Fibroblast of skin of right biceps (primary cell): ENCODE data around the gene PSD4.
A peak's percentile ranks its signal among the peaks of the same experiment; 100 is the strongest.

ENCODE experiments used
- DNase-seq: peaks from one replicate; pipeline ENCODE4 v3.0.0-alpha.2; 2013

PSD4 gene

DNA sequence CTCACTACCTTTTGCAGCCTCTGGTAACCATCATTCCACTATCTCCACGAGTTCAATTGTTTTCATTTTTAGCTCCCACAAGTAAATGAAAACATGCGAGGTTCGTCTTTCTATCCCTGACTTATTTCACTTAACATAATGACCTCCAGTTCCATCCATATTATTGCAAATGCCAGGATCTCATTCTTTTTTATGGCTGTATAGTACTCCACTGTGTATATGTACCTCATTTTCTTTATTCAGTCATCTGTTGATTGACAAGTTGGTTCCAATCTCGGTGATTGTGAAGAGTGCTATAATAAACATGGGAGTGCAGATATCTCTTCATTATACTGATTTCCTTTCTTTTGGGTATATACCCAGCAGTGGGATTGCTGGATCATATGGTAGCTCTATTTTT, 29.5 kb upstream of the PSD4 start:
- DNase-seq: no peak

DNA sequence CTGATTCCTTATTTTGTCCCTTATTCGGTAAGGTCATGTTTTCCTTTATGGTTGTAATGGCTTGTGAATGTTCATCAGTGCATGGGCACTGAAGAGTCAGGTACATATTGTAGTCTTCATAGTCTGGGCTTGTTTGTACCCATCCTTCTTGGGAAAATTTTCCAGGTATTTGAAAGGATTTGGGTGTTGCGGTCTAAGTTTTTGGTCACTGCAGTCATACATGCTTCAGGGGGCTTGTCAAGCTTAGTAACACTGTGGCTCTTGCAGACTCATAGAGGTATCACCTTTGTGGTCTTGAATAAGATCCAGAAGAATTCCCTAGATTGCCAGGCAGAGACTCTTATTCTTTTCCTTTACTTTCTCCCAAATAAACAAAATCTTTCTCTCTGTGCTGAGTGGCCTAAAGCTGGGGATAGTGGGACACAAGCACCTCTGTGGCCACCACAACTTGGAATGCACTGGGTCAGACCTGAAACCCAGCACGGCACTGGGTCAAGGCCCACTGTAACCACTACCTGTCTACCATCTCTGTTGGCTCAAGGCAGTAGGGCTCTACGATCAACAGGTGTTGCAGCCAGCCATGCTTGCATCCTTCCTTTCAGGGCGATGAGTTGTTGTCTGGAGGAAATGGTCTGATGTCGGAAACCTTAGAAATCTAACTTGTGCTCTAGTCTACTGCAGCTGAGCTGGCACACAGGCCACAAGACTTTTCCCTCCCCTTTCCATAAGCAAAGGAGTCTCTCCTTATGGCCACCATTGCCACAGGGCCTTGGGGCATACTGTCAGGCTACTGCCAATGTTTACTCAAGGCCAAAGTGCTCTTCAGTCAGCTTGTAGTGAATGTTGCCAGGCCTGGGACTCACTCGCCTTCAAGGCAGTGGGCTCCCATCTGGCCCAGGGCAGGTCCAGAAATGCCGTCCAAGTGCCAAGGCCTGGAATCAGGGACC, 24.9 kb upstream of the PSD4 start:
- no peak for DNase-seq

DNA sequence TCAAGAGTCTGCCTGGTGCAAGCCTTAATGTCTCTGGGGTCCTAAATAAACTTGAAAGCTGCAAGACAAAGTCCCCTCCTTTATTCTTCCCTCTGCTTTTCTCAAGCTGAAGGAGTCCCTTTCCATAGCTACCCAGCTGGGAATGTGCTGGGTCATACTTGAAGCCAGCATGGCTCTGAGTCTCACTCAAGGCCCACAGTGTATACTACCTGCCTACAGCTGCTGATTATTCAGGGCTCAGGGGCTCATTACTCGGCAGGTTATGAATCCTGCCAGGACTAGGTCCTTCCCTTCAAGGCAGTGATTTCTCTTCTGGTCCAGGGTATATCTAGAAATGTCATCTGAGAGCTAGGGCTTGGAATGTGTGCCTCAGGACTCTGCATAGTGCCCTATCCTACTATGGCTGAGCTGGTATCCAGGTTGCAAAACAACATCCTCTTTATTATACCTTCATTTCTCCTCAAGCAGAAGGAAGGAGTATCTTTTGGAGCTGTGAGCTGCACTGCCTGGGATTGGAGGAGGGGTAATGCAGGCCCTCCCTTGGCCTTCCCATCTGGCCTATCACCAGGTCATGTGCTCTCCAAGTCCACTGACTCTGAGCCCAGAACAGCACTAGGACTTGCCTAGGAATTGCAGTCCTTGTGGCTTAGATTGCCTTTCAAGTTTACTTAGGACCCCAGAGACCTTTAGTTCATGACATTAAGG, 24.1 kb upstream of the PSD4 start:
- DNase-seq: no peak

DNA sequence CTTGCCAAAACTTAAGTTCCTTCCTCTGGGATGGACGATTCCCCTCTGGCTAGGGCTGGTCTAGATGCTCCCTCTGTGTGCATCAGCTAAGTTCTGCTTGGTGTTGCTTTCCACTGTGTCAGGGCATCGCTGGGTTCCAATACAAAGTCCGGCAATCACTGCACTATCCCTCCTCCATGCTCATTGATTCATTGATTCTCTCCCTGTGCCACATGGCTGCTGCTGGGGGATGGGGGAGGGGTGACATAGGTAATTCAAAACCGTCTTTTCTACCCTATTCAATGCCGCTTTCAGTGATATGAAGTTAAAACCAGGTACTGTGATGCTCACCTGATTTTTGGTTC, 23.5 kb upstream of the PSD4 start:
- DNase-seq: no peak

DNA sequence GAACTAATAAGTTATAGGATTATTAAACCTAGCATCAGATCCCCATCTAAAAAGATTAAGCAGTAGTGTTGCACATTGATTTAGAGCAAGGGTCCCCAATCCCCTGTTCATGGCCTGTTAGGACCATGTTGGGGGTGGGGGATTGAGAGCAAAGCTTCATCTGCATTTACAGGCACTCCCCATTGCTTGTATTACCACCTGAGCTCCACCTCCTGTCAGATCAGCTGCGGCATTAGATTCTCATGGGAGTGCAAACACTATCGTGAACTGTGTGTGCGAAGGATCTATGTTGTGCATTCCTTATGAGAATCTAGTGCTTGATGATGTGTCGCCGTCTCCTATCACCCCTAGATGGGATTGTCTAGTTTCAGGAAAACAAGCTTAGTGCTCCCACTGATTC, 18.4 kb upstream of the PSD4 start:
- DNase-seq: no peak

DNA sequence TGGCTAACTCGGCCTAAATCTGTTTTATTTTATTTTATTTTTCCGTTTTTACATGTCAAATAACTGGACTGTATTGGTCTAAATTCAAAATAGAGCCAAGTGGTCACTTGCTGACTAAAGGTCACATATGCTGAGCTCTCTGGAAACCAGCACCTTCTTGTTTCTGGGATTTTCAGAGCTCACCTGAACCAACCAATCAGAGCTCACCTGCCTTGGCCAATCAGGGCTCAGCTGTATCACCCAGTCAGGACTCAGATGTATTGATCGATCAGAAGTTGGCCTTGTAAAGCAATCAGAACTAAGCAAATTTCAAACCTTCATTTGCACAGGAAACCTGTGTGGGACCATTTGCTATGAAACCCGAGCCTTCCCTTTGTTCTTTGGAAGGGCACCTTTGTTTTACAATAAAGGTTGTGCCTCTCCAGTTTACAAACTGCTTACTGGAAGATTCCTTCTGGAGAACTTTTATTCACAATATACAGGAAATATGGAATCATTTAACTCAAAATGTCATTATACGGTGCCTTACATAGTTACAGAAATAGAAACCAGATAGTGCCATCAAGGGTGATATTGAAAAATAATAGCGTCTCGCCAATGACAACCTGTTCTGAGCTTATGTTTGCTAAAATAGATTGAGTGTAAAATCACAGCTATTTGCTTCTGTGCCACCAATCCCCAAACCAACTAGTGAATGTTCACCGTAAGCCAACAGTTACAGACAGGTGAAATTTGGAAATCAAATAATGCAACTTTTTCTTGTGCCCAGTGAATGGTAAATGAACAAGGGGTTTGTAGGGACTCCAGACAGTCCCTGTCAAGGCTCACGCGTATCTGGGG, 17.3 kb upstream of the PSD4 start:
- no peak for DNase-seq

DNA sequence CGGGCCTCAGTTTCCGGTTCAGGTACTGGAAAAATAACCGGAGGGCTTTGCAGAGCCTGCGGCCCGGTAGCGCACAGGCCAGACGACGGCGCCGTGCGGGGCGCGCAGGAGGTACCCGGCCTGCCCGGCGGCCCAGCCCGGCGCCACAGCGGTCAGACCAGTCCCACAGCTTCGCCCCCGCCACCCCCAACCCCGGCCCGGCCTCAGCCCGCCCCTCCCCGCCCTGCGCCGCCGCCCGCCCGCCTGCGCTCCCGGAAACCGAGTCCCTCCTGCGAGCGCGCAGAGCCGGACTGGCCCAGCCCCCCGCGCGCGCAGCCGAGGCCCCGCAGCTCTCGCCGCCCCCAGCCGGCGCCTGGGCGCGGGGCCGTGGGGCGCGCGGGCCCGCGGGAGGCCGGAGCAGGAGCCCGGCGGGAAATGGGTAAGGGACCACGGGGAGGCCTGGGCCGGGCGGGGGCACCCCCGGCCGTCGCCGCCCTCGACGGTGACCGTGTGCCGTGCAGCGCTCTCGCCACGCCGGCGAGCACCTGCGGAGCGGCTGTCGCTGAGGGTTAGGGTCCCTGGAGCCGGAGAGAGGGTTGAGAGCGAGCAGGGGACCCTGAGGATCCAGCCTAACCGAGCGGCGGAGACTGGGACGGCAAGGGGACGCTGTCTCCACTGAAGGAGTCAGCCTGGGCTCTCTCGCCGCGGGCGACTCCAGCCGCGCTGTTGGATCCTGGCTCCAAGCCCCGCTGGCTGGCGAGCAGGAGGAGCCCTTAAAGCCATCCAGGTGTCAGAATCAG, 16.5 kb upstream of the PSD4 start:
- DNase-seq: peak; percentile 34

DNA sequence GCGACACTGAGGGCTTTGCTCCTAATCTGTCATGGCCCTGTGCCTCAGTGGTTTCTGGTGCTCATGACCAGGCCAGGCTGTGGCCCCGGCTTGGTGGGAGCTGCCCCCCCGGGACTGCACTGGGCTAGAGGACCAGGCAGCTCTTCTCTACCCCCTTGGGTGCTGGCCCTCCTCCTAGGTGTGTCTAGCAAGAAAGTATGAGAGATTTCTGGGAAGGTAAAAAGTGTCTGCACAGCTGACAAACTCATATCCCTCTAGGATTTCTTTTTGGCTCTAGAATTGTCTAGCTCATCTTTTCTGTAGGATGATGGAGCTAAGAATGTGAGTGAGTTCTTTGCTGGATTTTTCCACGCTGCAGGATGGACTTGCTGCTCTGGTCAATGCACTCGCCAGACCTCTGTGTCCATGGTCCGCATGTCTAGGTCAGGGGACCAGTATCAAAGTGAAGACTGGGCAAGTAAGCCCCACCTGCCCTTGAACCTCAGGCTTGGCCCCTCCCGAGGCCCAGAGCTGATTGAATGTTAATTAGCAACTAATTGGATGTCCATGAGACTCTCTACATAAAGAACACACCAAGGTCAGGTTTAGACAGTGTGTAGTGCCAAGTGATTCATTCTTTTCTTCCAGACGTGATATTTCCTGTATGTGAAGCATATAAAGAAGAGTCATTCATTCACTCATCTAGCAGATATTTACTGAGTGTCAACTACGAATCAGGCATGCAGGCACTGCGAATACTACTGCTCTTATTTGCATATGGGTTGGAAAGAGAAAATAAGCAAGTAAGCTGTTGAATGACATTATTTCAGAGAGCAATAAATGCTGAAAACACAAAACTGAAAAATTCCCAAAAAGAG, 15.6 kb upstream of the PSD4 start:
- peak; percentile 79 for DNase-seq

DNA sequence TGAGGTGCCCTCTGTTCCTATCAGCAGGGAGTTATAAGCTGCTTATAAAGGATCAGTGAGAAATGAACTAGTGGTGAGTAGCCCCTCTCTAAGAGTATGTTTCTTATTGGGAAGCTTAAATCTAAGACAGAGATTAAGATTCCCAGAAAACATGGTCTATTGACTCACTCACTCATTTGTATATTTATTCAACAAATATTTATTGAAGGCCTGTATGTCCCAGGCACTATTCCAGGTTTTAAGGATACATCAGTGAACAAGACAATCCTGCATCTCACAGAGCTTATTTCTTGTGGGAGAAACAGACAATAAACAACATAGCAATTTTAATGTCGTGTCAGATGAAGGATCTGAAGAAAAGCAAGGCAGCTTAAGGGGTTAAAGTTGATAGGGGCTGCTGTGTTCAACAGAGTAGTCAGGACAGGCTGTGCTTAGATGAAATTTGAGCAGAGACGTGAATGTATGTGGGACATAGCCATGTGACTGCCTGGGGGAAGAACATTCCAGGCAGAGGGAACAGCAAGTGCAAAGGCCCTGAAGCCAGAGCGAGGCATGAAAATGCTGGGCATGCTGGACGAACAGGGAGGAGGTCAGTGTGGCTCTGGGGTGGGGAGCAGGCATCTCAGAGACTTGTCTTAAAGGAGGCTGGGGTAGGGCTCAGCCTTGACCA, 14.8 kb upstream of the PSD4 start:
- peak; percentile 43 for DNase-seq

DNA sequence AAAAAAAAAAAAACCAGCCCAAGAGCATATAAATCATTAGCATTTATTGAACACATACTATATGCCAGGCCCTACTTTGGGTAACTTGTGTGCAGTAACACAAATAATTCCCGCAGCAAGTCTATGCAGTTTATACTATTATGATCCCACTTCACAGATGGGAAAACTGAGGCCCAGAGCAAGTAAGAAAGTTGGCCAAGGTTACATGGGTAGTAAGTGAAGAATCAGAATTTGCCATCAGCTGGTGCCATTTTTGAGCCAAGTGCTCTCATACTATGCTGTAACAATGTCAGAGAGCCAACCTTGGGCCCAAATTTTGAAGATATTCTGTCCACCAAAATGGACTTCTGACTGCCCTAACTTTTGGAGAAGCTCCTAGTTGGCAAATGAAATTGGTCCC, 13.5 kb upstream of the PSD4 start:
- DNase-seq: no peak

DNA sequence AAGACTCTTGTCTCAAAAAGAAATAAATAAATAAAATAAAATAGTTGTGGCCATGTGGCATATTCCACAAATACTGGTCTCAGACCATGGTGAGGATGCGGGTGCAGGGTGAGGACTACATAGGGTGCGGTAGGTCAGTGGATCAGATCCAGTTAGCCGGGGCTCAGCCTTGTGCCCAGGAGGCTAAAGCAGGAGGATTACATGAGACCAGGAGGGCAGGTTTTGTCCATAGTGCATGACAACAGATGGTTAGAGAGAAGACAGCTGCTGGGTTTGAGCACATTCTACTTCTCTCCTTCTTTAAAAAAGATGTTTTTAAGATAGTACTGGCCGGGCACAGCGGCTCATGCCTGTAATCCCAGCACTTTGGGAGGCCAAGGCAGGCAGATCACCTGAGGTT, 12.8 kb upstream of the PSD4 start:
- DNase-seq: no peak

DNA sequence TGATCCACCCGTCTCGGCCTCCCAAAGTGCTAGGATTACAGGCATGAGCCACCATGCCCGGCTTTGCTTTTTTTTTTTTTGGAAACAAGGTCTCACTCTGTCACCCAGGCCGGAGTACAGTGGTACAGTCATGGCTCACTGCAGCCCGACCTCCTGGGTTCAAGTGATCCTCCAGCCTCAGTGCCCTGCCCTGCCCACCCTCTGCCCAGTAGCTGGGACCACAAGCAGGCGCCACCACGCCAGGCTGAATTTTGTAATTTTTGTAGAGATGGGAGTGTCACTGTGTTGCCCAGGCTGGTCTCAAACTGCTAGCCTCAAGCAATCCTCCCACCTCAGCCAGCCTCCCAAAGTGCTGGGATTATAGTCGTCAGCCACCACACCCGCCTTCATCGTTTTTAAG, 11.6 kb upstream of the PSD4 start:
- DNase-seq: no peak

DNA sequence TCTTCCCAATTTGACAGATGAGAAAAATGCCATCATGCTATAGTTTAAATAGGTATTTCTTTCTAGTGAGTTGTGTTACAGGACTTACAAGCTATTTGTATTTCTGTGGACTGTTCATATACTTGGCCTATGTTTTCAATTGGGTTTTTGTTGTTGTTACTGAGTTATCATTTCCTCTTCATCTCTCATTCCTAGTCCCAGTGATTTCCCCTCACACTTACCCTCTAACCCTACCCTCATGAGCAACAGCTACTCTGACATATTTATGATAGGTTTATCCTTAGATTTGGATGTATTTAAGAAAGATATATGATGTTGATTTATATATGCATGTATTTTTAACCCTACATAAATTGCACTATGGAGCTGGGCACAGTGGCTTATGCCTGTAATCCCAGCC, 10.9 kb upstream of the PSD4 start:
- no peak for DNase-seq

DNA sequence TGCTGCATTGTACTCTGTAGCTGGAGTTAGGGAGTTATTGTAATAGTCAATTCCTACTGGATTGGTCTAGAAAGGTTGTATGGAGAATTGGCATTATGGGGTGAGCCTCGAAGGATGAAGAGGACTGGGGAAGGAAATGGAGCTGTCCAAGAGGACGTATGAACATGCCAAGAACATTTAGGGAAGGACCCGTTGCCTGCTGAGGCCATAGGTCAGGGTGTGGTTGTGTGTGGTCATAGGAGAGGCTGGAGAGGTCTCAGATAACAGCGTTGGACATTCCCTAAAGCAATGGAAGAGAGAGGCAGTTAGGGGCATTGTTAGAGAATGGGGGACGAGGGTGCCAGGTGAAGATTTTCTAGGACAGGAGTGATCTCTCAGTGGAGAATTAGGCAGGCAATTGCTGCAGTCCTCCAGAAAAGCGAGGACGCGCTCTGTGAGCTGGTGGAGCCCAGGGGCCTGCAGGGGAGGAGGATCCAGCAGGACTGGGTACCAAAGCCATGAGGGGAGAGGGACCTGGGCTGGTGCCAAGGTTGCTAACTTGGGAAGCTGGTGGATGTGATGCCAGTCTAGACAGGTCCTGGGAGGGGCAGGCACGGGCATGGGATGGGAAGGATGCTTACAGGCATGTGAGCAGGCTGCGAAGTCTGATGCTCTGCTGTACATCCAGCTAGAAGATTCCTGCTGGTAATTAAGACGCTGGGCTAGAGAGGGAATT, 9.4 kb upstream of the PSD4 start:
- no peak for DNase-seq

DNA sequence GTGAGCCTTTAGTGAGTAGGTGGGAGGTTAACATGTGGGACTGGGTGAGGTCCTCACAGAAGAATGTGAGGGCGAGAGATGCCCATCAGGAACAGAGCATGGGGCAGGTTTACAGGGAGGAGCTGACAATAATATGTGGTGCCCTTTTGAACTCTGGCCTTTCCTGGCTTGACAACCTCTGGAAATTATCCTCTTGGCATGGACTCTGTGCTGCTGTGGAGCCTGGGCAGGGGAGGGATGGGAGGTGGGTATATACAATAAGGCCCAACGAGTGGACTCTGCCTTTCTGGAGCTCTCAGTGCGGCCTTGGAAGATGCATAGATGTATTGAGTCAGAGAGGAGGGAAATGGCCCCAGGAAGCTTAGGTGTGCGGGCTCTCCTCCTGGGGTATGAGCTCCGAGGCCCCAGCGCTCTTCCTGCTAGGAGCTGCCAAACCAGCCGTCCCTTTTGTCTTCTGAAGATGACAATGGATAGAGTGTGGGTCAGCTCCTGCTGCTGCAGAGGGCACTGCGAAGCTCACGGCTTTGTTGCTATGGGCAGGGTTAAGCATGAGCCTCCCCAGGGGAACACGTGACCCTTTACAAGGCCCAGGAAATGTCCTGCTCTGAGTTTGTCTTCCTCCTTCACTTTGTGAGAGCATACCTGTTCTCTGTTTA, 8.7 kb upstream of the PSD4 start:
- no peak for DNase-seq

DNA sequence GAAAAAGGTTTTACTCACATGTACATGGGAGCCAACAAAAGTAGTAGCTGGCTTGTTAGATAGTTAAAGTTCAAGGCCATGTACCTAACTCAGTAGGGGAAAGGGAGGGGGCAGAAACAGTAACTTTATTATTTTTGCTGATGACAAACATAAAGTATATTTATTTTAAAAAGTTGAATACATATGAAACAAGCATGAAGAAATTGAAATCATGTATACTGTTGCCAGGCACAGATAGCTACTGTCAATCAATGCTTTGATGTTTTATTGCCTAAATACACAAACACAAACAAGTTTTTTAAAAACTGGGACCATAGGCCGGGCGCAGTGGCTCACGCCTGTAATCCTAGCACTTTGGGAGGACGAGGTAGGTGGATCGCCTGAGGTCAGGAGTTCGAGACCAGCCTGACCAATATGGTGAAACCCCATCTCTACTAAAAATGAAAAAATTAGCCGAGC, 7.6 kb upstream of the PSD4 start:
- no peak for DNase-seq

DNA sequence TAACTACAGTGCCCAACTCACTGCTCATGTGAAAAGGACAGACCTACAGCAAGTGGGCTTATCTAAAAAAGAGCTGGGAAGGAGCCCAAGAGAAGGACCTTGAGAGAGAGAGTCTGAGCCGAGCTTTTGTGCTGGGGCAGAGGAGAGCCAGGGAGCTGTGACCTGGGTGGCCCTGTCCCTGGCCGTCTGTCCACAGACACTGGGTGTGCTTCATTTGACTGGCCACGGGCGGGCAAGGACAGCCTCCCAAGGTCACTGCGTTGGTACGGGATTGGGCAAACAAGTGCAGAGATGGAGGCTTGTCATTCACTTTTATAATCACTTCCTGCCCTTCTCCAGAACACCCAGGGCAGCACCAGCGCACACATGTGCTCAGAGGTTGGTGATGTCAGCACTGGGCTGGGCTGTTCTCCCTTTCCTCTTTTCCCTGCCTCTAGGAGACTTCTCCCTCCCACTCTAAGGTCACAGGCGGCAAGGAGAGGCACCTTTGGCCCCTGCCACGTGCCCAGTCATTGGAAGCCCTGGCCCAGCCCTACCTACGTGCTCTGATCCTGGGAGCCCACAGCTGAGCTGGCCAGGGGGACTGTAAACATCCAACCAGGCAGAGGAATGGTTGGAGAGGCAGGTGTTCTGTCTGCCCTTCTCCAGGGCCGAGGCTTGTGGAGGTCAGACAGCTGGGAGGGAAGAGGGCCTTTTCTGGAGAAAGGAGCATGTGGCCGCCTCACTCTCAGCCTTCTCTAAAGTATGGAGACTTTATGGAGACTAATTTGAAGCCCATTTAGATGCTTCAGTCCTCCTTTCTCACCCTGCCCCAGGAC, 6.4 kb upstream of the PSD4 start:
- peak; percentile 6 for DNase-seq

DNA sequence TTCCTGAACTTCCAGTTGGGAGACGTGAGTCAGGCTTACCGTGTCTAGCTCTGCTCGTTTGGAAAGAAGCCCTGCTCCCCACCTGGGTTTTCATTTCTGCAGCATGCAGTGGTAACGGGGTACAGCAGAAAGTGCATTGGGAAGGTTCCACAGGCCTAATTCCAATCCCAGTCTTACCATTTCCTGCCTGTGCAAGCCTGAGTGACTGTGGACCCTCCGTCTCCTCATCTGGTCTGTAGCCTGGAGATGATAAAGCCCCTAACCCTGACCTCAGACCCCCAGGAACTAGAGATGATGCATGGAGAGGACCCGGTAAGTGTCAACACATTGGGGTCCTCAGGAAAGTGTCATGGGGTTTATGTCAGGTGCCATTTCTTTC, 5.8 kb upstream of the PSD4 start:
- no peak for DNase-seq

DNA sequence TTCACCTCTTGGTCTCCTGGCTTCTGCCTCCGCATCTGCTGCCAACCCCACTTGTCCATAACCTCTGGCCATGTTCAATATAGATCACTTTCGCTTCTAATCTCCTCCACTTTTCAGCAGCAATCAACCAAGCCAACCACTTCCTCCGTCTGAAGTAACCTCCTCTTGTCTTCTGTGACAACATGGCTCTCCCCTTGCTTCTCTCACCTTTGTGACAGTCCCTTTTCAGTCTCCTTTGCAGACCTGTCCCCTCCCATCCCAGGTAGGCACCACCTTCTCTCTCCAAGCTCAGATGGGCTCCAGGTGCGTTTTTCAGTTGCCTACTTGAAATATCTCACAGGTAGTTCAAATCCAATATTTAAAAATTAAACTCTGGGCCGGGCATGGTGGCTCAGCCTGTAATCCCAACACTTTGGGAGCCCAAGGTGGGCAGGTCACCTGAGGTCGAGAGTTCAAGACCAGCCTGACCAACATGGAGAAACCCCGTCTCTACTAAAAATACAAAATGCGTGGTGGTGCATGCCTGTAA, 4.7 kb upstream of the PSD4 start:
- no peak for DNase-seq
